GM12878 (cell line): ENCODE results near the gene LIX1. TPM values are rescaled to one million over a fixed set of nuclear protein-coding genes. Genes with fewer than 3 reads are reported as not detected.

Experiments
- ATAC-seq: fragments of 200-7000 bp; cut with Tn5 transposase; 3 replicates; pipeline ENCODE4 v1.9.1; 2020; ENCODE audit warnings: mild to moderate bottlenecking, moderate library complexity
- BruUV-seq: library from RNA; stranded (reverse); fragments of 400-500 nt; replicated peaks from 2 replicates; lab custom pipeline; 2021; lab: Mats Ljungman, UMichigan
- CTCF ChIA-PET: fragments of 300-600 bp; sonication (Branson Sonifier 250); formaldehyde crosslinking; extraction: SDS; loops from one replicate; lab custom pipeline; 2021; ENCODE audit warnings: inconsistent platforms; lab: Yijun Ruan, JAX
- POLR2A ChIA-PET: fragments of 350-600 bp; formaldehyde crosslinking; extraction: SDS; loops from one replicate; lab custom pipeline; 2021; ENCODE audit warnings: inconsistent platforms; lab: Charles Lee
- RAD21 ChIA-PET: fragments of 300-600 bp; sonication (Branson Sonifier 250); formaldehyde crosslinking; loops from one replicate; lab custom pipeline; 2023; ENCODE audit warnings: antibody characterized with exemption; ENCODE audit not compliant: unreplicated experiment; lab: Charles Lee
- SMC1A ChIA-PET: fragments of 300-600 bp; sonication (Branson Sonifier 250); formaldehyde crosslinking; loops from one replicate; lab custom pipeline; 2023; ENCODE audit not compliant: unreplicated experiment, uncharacterized antibody; lab: Charles Lee
- DNase-seq: peaks from one replicate; pipeline ENCODE4 v3.0.0-alpha.2; 2011; ENCODE audit warnings: low read depth, low spot score
- FAIRE-seq: peaks from 3 replicates; lab custom pipeline; 2011; peaks lifted over from hg19 to GRCh38; lab: Jason Lieb, UNC
- H2AFZ ChIP-seq: 2 replicates; pipeline ENCODE4 v1.6.0; 2011; ENCODE audit warnings: low read depth, low read length, control low read depth; ENCODE audit not compliant: control insufficient read depth
- H3K27ac ChIP-seq: 2 replicates; pipeline ENCODE4 v1.5.1; 2011; ENCODE audit warnings: control low read depth; ENCODE audit not compliant: control insufficient read depth, insufficient read depth
- H3K27me3 ChIP-seq, 2 experiments: replicated peaks in 1 of 2; 2 replicates each; pipeline versions ENCODE4 v1.6.0 to v1.6.1; 2011; ENCODE audit warnings: low read length in 1 of 2; ENCODE audit not compliant: control insufficient read depth in 2 of 2, insufficient read depth in 2 of 2
- H3K36me3 ChIP-seq, 2 experiments: 2 replicates each; pipeline ENCODE4 v1.5.1; 2011; ENCODE audit warnings: low read length in 1 of 2; ENCODE audit not compliant: control insufficient read depth in 2 of 2, insufficient read depth in 2 of 2
- H3K4me1 ChIP-seq: 2 replicates; pipeline ENCODE4 v1.6.1; 2011; ENCODE audit warnings: mild to moderate bottlenecking, low read length, moderate library complexity, mixed read lengths; ENCODE audit not compliant: control insufficient read depth, insufficient read depth
- H3K4me2 ChIP-seq: 2 replicates; pipeline ENCODE4 v1.6.0; 2011; ENCODE audit warnings: control low read depth; ENCODE audit not compliant: control insufficient read depth, insufficient read depth
- H3K4me3 ChIP-seq: fragments of 200-600 bp; sonication (generic); 2 replicates; pipeline ENCODE4 v1.5.1; 2016
- H3K79me2 ChIP-seq: 2 replicates; pipeline ENCODE4 v1.6.0; 2011; ENCODE audit warnings: low read length; ENCODE audit not compliant: control insufficient read depth, insufficient read depth
- H3K9ac ChIP-seq: 2 replicates; pipeline ENCODE4 v1.8.0; 2011; ENCODE audit warnings: low read length, control low read depth, mixed read lengths; ENCODE audit not compliant: control insufficient read depth, insufficient read depth
- H3K9me3 ChIP-seq: replicated peaks from 3 replicates; pipeline ENCODE4 v1.5.1; 2011; ENCODE audit warnings: mild to moderate bottlenecking, low read length; ENCODE audit not compliant: control insufficient read depth, insufficient read depth
- H4K20me1 ChIP-seq: 2 replicates; pipeline ENCODE4 v1.6.0; 2011; ENCODE audit not compliant: control insufficient read depth, insufficient read depth
- CBX3 ChIP-seq: fragments of 200-600 bp; sonication (generic); IDR thresholded peaks from 2 replicates; pipeline ENCODE4 v1.6.1; 2016; ENCODE audit warnings: low read depth, borderline replicate concordance
- CBX5 ChIP-seq: sonication (generic); IDR thresholded peaks from 2 replicates; pipeline ENCODE4 v1.6.1; 2016; ENCODE audit warnings: low read depth, moderate library complexity, mild to moderate bottlenecking, inconsistent platforms
- RFX5 ChIP-seq: IDR thresholded peaks from 2 replicates; pipeline ENCODE4 v1.6.1; 2011; ENCODE audit warnings: low read depth, low read length, improper control_type of control experiment
- RUNX3 ChIP-seq: IDR thresholded peaks from 2 replicates; pipeline ENCODE4 v1.6.1; 2012; ENCODE audit warnings: low read length, inconsistent platforms
- SRF ChIP-seq, 2 experiments: IDR thresholded peaks; 2 replicates each; pipeline ENCODE4 v1.6.1; 2011; ENCODE audit warnings: low read depth in 2 of 2, low read length in 2 of 2, mild to moderate bottlenecking in 1 of 2, moderate library complexity in 1 of 2
- TARDBP ChIP-seq: IDR thresholded peaks from 2 replicates; pipeline ENCODE4 v1.6.1; 2016; ENCODE audit warnings: borderline replicate concordance
- WGBS: methylation state at CpG from one replicate; pipeline ENCODE4 v1.1.6; 2016; ENCODE audit warnings: low lambda C conversion rate; ENCODE audit not compliant: insufficient replicate concordance, insufficient coverage; ENCODE audit errors: missing lambda C conversion rate; 5-methylcytosine and 5-hydroxymethylcytosine counted together
- in situ Hi-C: fragments of 300-500 bp; cut with MboI; formaldehyde crosslinking; loops from 9 replicates; pipeline ENCODE4 v1.14.3; 2018; ENCODE audit warnings: mixed read lengths
- intact Hi-C: fragments of 100-400 bp; cut with micrococcal nuclease; formaldehyde crosslinking; loops from one replicate; pipeline ENCODE4 v1.14.2; 2022; ENCODE audit not compliant: unreplicated experiment
- polyA plus RNA-seq, 11 experiments: library from polyadenylated mRNA; depleted of rRNA in 4 of 11; unstranded in 6 of 11; stranded (reverse) in 5 of 11; fragments of >200 nt; fragmentation: Nextera tagmentation in 4 of 11; fragmentation: Illumina TruSeq in 1 of 11; extraction: Ambion mirVana in 4 of 11; extraction: Trizol in 1 of 11; gene quantifications; 1 replicate in 1 of 11; 2 replicates in 10 of 11; pipeline versions ENCODE4 v1.2.1 to v1.2.3, GENCODE V29; 2011 to 2016; ENCODE audit warnings: inconsistent platforms in 2 of 11, missing spikeins in 2 of 11, low read depth in 1 of 11
- total RNA-seq, 4 experiments: library from RNA; depleted of rRNA in 3 of 4; stranded (reverse); fragments of >200 nt in 3 of 4; fragmentation: Illumina TruSeq in 1 of 4; extraction: Trizol in 1 of 4; gene quantifications; 2 replicates each; pipeline versions ENCODE4 v1.2.1 to v1.2.3, GENCODE V29; 2013 to 2021
- TF ChIP-seq, protein P1 (sequence below): fragments of 150-350 bp; IDR thresholded peaks from 2 replicates; pipeline ENCODE4 v1.6.1; 2016; ENCODE audit warnings: low read depth, low read length

LIX1 gene
- total and polyA plus RNA-seq, 10 of the 15 experiments (the other 5 are each of a cell fraction or from before 2014, with no cell fraction given), result 0.02 to 0.07 (median 0.04) TPM; not detected in 5

DNA sequence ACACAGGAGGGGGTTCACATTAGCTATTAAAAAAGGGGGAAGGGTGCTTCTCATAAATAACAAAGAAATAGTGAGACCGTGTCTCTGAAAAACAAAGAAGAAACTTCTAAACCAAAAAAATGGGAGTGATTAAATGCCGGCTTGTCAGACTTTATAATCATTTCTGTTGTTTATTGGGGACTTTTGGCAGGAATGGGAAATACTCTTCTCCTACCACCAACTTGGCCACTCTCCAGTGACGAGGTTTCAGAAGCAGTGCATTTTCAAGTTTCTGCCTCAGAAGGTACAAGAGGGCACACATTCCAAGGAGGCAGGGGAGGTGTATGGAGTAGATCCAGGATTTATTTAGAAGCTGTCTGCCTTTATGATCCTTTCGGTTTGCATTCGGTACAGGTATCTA, 46.2 kb downstream of the LIX1 start:
- Histone ChIP-seq H3K36me3 (no peaks in the 10 kb centered on the region), H4K20me1 (no peaks in the 10 kb centered on the region), H2AFZ (no peak overlapping the region), H3K79me2 (no peaks in the 10 kb centered on the region), H3K4me3 (no peak overlapping the region), H3K9ac (no peak overlapping the region), H3K9me3 (no peaks in the 10 kb centered on the region; the same call in 2 of the 3 replicates), H3K4me1 (peaks cover 26% of the 10 kb centered on the region), H3K4me2 (no peak overlapping the region; the same call in 1 of the 2 replicates), H3K27me3 (no peaks in the 10 kb centered on the region), H3K27ac (peak overlapping the region; percentile 86)
- RAD21 ChIA-PET, result interaction anchor here (1.5 kb wide), 1 partner anchor 45 kb away, joined by 3 read pairs; no protein-coding TSS in a partner anchor
- POLR2A ChIA-PET, result no interaction called here
- ATAC-seq, result no peak
- CTCF ChIA-PET, result interaction anchor here (1.1 to 1.4 kb wide), 2 partner anchors 65 to 99 kb away, joined by 3 to 4 read pairs; no protein-coding TSS in a partner anchor
- intact Hi-C loops, result no loop called here
- TF ChIP-seq SRF (IDR thresholded peaks at IDR 0.05; ENCODE audit: low read depth in 2 of 2, low read length in 2 of 2) (no peak), CBX5 (no peak), RFX5 (no peak), CBX3 (no peak), TARDBP (no peak), RUNX3 (no peak)
- TF ChIP-seq, protein P1, sequence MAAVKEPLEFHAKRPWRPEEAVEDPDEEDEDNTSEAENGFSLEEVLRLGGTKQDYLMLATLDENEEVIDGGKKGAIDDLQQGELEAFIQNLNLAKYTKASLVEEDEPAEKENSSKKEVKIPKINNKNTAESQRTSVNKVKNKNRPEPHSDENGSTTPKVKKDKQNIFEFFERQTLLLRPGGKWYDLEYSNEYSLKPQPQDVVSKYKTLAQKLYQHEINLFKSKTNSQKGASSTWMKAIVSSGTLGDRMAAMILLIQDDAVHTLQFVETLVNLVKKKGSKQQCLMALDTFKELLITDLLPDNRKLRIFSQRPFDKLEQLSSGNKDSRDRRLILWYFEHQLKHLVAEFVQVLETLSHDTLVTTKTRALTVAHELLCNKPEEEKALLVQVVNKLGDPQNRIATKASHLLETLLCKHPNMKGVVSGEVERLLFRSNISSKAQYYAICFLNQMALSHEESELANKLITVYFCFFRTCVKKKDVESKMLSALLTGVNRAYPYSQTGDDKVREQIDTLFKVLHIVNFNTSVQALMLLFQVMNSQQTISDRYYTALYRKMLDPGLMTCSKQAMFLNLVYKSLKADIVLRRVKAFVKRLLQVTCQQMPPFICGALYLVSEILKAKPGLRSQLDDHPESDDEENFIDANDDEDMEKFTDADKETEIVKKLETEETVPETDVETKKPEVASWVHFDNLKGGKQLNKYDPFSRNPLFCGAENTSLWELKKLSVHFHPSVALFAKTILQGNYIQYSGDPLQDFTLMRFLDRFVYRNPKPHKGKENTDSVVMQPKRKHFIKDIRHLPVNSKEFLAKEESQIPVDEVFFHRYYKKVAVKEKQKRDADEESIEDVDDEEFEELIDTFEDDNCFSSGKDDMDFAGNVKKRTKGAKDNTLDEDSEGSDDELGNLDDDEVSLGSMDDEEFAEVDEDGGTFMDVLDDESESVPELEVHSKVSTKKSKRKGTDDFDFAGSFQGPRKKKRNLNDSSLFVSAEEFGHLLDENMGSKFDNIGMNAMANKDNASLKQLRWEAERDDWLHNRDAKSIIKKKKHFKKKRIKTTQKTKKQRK, result no peak
- in situ Hi-C loops, result no loop called here
- BruUV-seq, result no TSS peak
- SMC1A ChIA-PET, result interaction anchor here (1.3 to 3.1 kb wide), 4 partner anchors 13 to 393 kb away, joined by 3 to 17 read pairs (median 8); partner anchors contain the start of gene LIX1
- WGBS, result 96% methylated on average over 5 of the region's 5 CpGs
- no peak for DNase-seq
- FAIRE-seq, result no peak
